Osteocyte (in vitro differentiated cells): ENCODE results near the gene MTCH2. TPM values are rescaled to one million over a fixed set of nuclear protein-coding genes. Genes with fewer than 3 reads are reported as not detected.
"Not testable (repeated sequence)": the region's sequence is repeated elsewhere in the genome, so short reads cannot be mapped to it uniquely, and the experiment has no call there.

Source experiments
- DNase-seq: peaks from one replicate; pipeline ENCODE4 v3.0.0; 2021; ENCODE audit warnings: mixed read lengths; ENCODE audit not compliant: unreplicated experiment; ENCODE audit errors: extremely low spot score
- H3K27ac Mint-ChIP-seq: one replicate; pipeline ENCODE4 v1.8.0; 2021; ENCODE audit warnings: mild to moderate bottlenecking, mixed read lengths; ENCODE audit not compliant: unreplicated experiment
- H3K27me3 Mint-ChIP-seq: one replicate; pipeline ENCODE4 v1.8.0; 2021; ENCODE audit warnings: mixed read lengths; ENCODE audit not compliant: unreplicated experiment
- H3K36me3 Mint-ChIP-seq: one replicate; pipeline ENCODE4 v1.8.0; 2021; ENCODE audit warnings: mixed read lengths; ENCODE audit not compliant: unreplicated experiment
- H3K4me1 Mint-ChIP-seq: one replicate; pipeline ENCODE4 v1.8.0; 2021; ENCODE audit warnings: mixed read lengths; ENCODE audit not compliant: unreplicated experiment
- H3K4me3 Mint-ChIP-seq: one replicate; pipeline ENCODE4 v1.8.0; 2021; ENCODE audit warnings: mild to moderate bottlenecking, moderate library complexity, mixed read lengths; ENCODE audit not compliant: unreplicated experiment
- H3K9me3 Mint-ChIP-seq: one replicate; pipeline ENCODE4 v1.8.0; 2021; ENCODE audit warnings: mixed read lengths; ENCODE audit not compliant: unreplicated experiment
- CTCF ChIP-seq: fragments of 200-600 bp; sonication (generic); IDR thresholded peaks from 2 replicates; pipeline ENCODE4 v1.5.0; 2021; ENCODE audit warnings: antibody characterized with exemption, mild to moderate bottlenecking, moderate library complexity
- total RNA-seq: library from RNA; stranded (reverse); gene quantifications from 2 replicates; pipeline ENCODE4 v1.2.1, GENCODE V29; 2021

The MTCH2 gene
- total RNA-seq, 1 donor from 2014 or later: 84.4 TPM

GRCh38 chr11:47641600-47642098, 710 bp downstream of the MTCH2 start:
- H3K27me3 Mint-ChIP-seq: no peaks in the 10 kb centered on the region
- H3K4me1 Mint-ChIP-seq: peaks cover 16% of the 10 kb centered on the region
- H3K9me3 Mint-ChIP-seq: no peaks in the 10 kb centered on the region
- no peak for TF ChIP-seq CTCF
- DNase-seq: no peak
- peak overlapping the region; percentile 91 for H3K4me3 Mint-ChIP-seq
- peak overlapping the region; percentile 90 for H3K27ac Mint-ChIP-seq
- peaks cover 17% of the 10 kb centered on the region for H3K36me3 Mint-ChIP-seq

- not testable (repeated sequence) for DNase-seq
Measured at GRCh38 chr11:47640506-47640905, 1.9 kb downstream of the MTCH2 start.

GRCh38 chr11:47636331-47636730, 6.0 kb downstream of the MTCH2 start:
- H3K36me3 Mint-ChIP-seq: peaks cover 46% of the 10 kb centered on the region
- not testable (repeated sequence) for H3K27me3 Mint-ChIP-seq, H3K4me3 Mint-ChIP-seq, H3K9me3 Mint-ChIP-seq, H3K27ac Mint-ChIP-seq, DNase-seq, H3K4me1 Mint-ChIP-seq

More at GRCh38 chr11:47640506-47640905, 1.9 kb downstream of the MTCH2 start:
- H3K27ac Mint-ChIP-seq, H3K9me3 Mint-ChIP-seq, H3K27me3 Mint-ChIP-seq: not testable (repeated sequence)
- peaks cover 23% of the 10 kb centered on the region for H3K36me3 Mint-ChIP-seq
- H3K4me3 Mint-ChIP-seq: peak overlapping the region; percentile 91
- H3K4me1 Mint-ChIP-seq: peaks cover 16% of the 10 kb centered on the region

GRCh38 chr11:47631473-47631872, 10.9 kb downstream of the MTCH2 start:
- no peak for DNase-seq
- H3K4me1 Mint-ChIP-seq: peaks cover 1% of the 10 kb centered on the region
- H3K4me3 Mint-ChIP-seq: no peak overlapping the region
- no peaks in the 10 kb centered on the region for H3K27me3 Mint-ChIP-seq
- peaks cover 53% of the 10 kb centered on the region for H3K36me3 Mint-ChIP-seq
- no peak overlapping the region for H3K27ac Mint-ChIP-seq
- no peak for TF ChIP-seq CTCF
- no peaks in the 10 kb centered on the region for H3K9me3 Mint-ChIP-seq

- Mint-ChIP-seq H3K27ac (no peak overlapping the region), H3K4me3 (no peak overlapping the region), H3K9me3 (no peaks in the 10 kb centered on the region), H3K4me1 (peaks cover 1% of the 10 kb centered on the region), H3K27me3 (no peaks in the 10 kb centered on the region), H3K36me3 (peaks cover 44% of the 10 kb centered on the region)
- no peak for TF ChIP-seq CTCF
- no peak for DNase-seq
Measured at GRCh38 chr11:47628026-47628425, 14.3 kb downstream of the MTCH2 start.

GRCh38 chr11:47626234-47626633, 16.1 kb downstream of the MTCH2 start:
- no peaks in the 10 kb centered on the region for H3K27me3 Mint-ChIP-seq
- DNase-seq: no peak
- H3K4me1 Mint-ChIP-seq: no peaks in the 10 kb centered on the region
- no peak for TF ChIP-seq CTCF
- H3K4me3 Mint-ChIP-seq: no peak overlapping the region
- peaks cover 33% of the 10 kb centered on the region for H3K36me3 Mint-ChIP-seq
- H3K27ac Mint-ChIP-seq: no peak overlapping the region
- H3K9me3 Mint-ChIP-seq: no peaks in the 10 kb centered on the region
